CD4-positive, alpha-beta T cell treated with Interleukin-4 for 1 hour (primary cell): ENCODE results near the gene HIVEP3.

Experiments
- DNase-seq, 2 donors: peaks; one replicate each; pipeline ENCODE4 v3.0.0-alpha.2; 2020 to 2022

The HIVEP3 gene

DNA sequence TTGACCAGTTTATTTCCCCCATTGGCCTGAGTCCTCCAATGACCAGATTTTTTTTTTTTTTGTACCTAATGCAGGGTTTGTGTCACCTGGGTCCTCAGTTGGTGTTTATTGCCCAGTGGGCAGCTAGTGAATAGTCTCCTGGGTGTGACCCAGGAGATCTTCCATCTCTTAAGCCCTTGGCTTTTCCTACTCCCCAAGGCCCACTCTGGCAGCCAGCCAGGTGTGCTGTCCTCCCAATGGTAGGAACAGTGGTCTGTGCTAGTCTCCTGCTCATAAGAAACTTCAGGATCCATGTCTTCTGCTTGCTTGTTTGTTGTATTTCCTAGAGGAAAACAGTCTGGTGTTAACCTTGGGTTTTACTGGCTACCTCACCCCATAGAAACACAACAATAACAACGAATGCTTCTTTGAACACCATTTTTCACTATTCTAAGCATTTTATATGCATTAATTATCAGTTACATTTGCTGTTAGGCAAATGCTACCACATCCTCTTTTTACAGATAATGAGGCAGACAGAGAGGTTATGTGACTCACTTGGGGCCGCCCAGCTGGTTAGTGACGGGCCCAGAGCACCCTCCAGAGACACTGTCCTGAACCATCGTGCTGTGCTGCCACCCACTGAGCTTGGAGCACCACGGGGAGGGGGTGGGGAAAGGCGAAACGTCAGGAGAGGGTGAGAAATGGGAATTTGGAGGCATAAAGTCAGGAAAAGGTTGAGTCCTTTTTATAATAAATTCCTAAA lies 107.5 kb downstream of the HIVEP3 start:
- peak; percentile 51 to 71 for DNase-seq

- peak; percentile 33 to 55 for DNase-seq
Measured at GRCh38 chr1:41810446-41810845, 108.3 kb downstream of the HIVEP3 start.

- DNase-seq, result no peak
Measured at GRCh38 chr1:41809692-41810091, 109.0 kb downstream of the HIVEP3 start.

DNA sequence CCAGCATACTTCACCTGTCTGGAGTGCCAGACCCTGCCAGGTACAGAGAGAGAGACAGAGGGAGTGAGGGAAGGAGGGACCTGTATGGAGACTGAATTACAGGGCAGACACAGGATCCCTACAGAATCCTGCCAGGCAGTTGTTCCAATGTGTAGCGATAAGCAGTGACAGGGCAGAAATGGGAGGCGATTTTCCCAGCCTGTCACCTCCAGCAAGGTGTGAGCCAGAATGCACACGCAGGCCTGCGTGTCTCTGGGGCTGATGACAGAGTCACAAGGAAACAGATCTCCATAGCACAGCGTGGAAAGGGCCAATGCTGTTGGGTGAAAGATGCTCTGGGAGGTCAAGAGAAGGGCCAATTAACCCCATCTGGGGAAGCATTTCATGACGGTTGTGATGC lies 111.3 kb downstream of the HIVEP3 start:
- DNase-seq, result no peak

DNA sequence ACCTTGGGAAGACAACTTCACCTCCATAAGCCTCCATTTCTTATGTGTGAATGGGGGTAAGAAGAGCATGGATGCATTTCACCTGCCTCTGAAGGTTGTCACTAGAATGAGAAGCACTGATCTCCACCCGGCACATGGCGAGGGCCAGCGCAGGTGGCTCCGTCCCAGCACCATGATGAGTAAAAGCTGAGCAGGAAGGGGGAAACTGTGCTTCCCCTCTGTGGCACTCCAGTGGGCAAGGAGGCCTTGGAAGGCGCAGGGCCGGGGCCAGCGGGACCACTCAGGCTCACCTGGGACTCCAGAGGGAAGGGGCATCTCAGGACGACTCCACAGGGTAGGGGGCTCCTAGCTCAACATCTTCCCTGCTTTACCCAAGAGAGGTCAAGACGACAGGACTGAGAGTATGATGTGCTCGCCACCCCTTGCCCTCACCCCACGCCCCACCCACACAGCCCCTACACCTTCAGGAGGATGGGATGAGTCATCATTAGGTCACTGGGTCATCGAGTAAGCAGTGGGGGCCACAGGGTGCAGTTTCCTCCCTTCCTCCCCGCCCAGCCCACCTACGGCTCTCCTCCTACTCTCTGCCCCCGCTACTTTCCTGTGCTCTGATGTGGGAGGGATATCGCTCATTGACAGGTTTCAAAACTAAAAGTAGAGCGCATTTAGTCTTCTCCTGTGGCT lies 112.1 kb downstream of the HIVEP3 start:
- DNase-seq, result peak; percentile 49 to 53

- peak in 1 of 2 donors; percentile 30 for DNase-seq
Measured at GRCh38 chr1:41805771-41806471, 112.8 kb downstream of the HIVEP3 start.

GRCh38 chr1:41804176-41804575 lies 114.5 kb downstream of the HIVEP3 start:
- DNase-seq, result peak; percentile 44 to 55

GRCh38 chr1:41803656-41804055 lies 115.1 kb downstream of the HIVEP3 start:
- DNase-seq, result no peak

DNA sequence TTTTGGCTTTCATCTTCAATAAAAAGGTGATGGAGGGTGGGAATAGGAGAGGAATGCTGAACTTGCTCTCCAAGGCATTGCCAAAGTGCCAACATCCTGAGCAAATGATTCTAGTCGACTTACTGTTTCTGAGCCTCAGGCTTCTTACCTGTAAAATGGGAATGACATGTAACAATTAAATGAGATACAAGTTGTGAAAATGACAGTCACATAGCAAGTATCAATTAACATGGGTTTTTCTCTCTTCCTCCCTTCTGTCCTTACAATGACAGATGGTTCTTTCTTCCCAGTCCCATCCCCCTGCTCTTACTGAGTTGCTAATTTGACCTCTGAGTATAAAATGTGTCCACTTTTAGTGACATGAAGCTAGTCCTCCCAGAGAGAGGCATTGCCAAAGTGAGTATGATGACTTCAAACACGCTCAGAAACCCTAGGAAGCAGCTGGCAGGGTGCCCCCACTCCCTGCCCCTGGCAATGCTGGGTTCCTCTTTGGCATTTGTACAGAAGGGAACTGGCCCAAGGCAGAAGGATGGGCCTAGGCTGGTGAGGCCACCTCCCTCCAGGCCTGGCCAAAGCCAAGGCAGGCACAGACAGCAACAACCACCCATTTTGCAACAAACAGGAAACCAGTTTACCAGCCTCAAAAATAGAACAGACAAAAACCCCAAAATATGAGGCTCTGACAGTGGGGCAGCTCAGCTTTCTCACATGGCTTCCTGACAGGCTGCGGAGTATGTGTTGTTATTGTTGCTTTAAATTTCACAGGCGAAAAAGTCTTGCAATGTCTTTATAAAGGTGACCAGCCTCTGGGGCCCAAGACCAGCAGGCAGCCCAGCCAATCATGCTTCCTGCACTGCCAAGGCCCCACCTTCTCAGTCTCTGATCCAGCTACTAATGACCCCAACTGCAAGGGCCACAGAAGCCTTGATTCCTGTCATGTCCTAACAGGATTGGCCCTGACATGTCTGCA lies 115.9 kb downstream of the HIVEP3 start:
- peak; percentile 70 to 72 for DNase-seq

GRCh38 chr1:41800311-41800829 lies 118.4 kb downstream of the HIVEP3 start:
- no peak for DNase-seq

DNA sequence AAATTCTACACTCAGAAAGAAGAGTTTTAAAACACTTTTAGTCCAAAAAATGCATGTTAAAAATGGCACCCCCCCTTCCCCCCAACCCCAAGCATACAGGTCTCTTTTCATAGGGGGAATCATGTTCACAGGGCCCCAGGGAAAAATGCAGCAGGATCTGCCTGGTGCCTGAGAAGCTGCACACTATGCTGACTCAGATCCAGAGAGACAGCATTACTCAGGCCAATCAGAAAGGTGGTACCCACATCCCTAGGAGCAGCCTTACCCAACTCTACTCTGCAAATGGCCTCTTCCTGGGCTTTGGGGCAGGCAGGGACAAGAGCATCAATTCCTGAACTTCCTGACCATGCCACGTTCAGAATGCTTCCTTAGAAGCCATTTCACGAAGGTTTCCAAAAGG lies 119.0 kb downstream of the HIVEP3 start:
- DNase-seq, result no peak

DNA sequence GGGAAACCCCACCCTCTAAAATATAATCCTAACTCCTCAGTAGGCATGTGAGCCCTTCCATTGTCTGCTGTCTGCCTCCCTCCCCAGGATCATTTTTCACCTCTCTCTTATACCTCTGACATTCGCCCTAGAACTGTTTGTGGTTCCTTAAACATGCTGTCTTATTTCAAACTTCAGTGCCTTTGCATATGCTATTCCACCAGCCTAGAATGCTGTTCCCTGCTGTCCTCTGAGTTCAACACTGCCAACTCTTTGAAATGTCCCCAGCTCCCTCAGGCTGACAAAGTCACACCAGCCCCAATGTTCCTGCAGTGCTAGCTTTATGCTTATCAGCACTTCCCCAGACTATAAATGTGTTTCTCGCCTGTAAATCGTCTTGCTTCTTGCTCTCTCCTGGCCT lies 119.5 kb downstream of the HIVEP3 start:
- DNase-seq, result no peak

DNA sequence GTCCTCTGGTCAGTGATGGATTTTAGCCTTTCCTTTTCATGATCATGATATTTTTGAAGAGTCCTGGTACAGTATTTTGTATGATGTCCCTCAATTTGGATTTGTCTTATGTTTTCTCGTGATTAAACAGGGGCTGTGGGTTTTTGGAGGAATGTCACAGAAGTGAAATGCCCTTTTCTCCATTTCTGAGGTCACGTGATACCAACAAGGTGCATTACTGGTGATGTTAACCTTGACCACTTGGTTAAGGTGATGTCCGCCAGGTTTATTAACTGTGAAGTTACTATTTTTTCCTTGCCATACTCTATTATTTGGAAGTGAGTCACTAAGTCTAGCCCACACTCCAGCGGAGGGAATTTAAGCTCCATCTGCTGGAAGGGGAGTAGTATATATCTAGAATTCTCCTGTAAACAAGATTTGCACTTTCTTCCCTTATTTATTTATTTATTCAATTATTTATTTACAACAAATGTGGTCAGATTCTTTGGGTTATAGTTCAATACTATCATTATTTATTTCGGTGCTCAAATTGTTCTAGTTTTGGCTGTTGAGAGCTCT lies 123.4 kb downstream of the HIVEP3 start:
- DNase-seq, result no peak

- no peak for DNase-seq
Measured at GRCh38 chr1:41794031-41794430, 124.7 kb downstream of the HIVEP3 start.

GRCh38 chr1:41792485-41792770 lies 126.3 kb downstream of the HIVEP3 start:
- DNase-seq, result no peak

- peak in 1 of 2 donors; percentile 41 for DNase-seq
Measured at GRCh38 chr1:41791667-41792484, 126.8 kb downstream of the HIVEP3 start.

DNA sequence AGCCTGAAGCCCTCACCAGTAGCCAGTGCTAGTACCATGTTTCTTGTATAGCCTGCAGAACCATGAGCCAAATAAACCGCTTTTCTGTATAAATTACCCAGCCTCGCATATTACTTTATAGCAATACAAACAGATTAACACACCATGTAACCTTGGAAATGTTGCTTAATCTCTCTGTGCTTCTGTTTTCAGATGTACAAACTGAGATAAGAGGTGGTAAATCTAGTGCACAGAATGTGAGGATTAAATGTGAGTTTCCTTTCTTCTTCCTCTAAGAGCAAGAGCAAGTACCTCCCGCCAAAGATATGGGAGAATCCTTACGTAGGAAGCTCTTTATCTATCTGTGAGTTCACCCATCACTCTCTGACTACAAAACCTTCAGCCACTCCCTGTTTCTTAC lies 128.4 kb downstream of the HIVEP3 start:
- DNase-seq, result no peak

DNA sequence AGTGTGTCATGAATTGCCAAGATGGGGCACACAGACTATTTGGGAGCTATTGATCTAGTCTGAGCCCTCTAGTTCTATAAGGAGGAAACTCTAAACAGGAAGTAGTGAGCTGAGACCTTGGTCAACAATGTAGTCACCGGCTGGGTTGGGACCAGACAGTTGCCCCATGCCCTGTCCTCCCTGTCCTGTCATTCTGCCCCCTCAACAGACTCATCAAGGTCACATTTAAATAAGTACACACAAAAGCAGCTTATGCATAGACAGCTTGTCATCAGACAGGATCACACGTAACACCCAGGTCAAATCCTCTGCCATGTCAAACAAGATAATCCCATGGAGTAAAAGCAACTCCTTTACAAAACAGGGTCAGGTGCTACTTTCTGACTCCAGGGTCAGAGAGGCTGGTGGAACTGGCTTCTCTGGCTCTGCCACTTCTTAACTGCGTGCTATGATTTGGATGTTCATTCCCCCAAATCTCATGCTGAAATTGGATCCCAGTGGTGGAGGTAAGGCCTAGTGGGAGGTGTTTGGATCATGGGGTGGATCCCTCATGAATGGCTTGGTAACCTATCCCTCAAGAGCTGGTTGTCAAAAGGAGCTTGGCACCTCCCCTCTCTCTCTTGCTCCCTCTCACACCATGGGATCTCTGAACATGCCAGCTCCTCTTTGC lies 128.9 kb downstream of the HIVEP3 start:
- no peak for DNase-seq

GRCh38 chr1:41788427-41788826 lies 130.3 kb downstream of the HIVEP3 start:
- no peak for DNase-seq

DNA sequence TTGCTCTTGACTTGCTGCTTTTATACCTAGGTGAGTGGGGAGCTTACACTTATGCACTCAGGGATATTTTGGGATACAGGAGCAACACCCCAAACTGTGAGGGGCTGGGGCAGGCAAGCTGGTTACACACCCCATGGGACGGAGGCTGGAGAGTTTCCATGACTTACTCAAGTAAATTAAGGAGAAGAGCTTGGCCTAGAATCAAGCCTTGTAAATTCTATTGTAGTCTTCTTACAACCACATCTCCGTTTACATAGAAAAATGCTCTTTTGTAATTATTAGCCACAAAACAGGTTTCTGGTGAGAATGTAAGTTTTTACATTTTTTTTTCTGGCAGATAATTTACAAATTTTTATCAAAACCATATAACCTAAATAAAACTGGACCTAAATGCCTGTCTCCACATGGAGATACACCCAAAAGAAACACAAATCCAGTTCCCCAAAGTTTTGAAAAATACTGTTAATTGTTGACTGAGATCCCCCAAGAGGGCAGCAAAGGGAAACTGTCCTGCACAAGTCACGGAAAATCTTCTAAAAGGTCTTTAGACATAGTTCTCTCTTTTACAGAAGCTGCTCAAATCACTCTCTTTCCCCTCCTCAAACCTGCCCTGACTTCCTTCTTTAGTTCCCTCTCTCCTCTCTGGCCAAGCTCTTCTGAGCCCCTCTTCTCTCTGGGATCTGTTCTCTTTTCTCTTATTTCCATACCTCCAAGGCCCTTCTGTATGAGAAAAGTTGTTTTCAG lies 134.0 kb downstream of the HIVEP3 start:
- DNase-seq, result no peak
